Kidney tubule cell (primary cell): ENCODE results near the gene PLIN5.

Experiments
- DNase-seq: peaks from one replicate; pipeline ENCODE4 v3.0.0-alpha.2; 2018; ENCODE audit warnings: low spot score

PLIN5 gene

DNA sequence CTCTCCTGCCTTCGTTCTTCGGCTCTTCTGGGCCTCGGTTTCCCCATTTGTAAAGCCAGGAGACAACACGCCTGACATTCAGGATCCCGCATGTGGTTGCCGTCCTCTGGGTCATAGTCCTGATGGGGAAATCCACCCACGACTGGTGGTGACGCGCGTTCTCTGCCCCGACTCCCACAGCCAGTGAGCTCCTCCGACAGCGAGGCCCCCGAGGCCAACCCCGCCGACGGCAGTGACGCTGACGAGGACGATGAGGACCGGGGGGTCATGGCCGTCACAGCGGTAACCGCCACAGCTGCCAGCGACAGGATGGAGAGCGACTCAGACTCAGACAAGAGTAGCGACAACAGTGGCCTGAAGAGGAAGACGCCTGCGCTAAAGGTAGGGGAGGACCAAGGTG is 46.5 kb downstream of the PLIN5 start:
- DNase-seq: no peak

- DNase-seq: no peak
Measured at GRCh38 chr19:4487572-4487971, 47.5 kb downstream of the PLIN5 start.

GRCh38 chr19:4483385-4483784 is 51.6 kb downstream of the PLIN5 start:
- no peak for DNase-seq

- no peak for DNase-seq
Measured at GRCh38 chr19:4482721-4483364, 52.2 kb downstream of the PLIN5 start.

GRCh38 chr19:4477034-4477801 is 57.8 kb downstream of the PLIN5 start:
- peak; percentile 19 for DNase-seq

DNA sequence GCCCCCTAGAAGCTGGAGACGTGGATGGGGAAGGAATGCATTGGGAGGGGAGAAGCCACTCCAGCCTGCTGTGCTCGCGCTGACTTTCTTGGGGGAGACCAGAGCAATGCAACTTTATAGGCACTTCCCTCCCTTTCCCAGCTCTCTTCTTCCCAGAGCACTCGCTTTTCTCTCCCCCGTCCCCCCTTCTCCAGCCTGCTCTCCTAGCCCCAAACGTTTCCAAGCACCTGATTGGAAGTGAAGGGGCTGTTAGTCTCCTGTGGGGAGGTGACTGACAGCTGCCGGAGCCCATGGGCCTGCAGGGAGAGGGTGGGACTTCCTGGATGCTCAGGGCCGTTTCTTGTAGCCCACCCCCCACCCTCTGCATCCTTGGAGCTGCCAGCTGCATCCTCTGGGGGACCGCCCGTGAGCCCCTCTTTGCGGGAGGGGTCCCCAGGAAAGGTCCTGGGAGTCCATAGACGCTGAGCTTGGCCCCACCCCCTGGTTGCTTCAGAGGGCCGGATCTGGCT is 60.5 kb downstream of the PLIN5 start:
- DNase-seq: peak; percentile 46

- no peak for DNase-seq
Measured at GRCh38 chr19:4473763-4474513, 61.1 kb downstream of the PLIN5 start.

GRCh38 chr19:4473011-4473762 is 61.8 kb downstream of the PLIN5 start:
- no peak for DNase-seq
